NCI-H2227 (cell line): ENCODE results near the gene RGL3.
"Not testable (repeated sequence)": the region's sequence is repeated elsewhere in the genome, so short reads cannot be mapped to it uniquely, and the experiment has no call there.

Experiments
- DNase-seq: peaks from one replicate; lab custom pipeline; 2025; ENCODE audit not compliant: unreplicated experiment; lab: John Stamatoyannopoulos, UW

RGL3 gene

GRCh38 chr19:11450570-11451326 is 31.6 kb upstream of the RGL3 start:
- no peak for DNase-seq

GRCh38 chr19:11448923-11449554 is 29.9 kb upstream of the RGL3 start:
- DNase-seq: no peak

- no peak for DNase-seq
Measured at GRCh38 chr19:11448410-11448809, 29.3 kb upstream of the RGL3 start.

GRCh38 chr19:11447347-11448262 is 28.5 kb upstream of the RGL3 start:
- DNase-seq: no peak

- peak; percentile 58 for DNase-seq
Measured at GRCh38 chr19:11446652-11447301, 27.7 kb upstream of the RGL3 start.

GRCh38 chr19:11446271-11446651 is 27.1 kb upstream of the RGL3 start:
- no peak for DNase-seq

- no peak for DNase-seq
Measured at GRCh38 chr19:11445141-11445540, 26.0 kb upstream of the RGL3 start.

- DNase-seq: no peak
Measured at GRCh38 chr19:11444059-11444458, 24.9 kb upstream of the RGL3 start.

GRCh38 chr19:11437955-11438354 is 18.8 kb upstream of the RGL3 start:
- DNase-seq: no peak

GRCh38 chr19:11435833-11436313 is 16.8 kb upstream of the RGL3 start:
- peak; percentile 40 for DNase-seq

- DNase-seq: peak; percentile 98
Measured at GRCh38 chr19:11435057-11435832, 16.1 kb upstream of the RGL3 start, which contains the start of the genes ODAD3 and PRKCSH. TSS of gene ODAD3 (minus strand) at chr19:11435121. CDS start at chr19:11435016, 105 bp downstream. TSS of gene PRKCSH (plus strand) at chr19:11435635. CDS start at chr19:11436118, 483 bp downstream.

- DNase-seq: no peak
Measured at GRCh38 chr19:11434703-11435056, 15.6 kb upstream of the RGL3 start.

GRCh38 chr19:11433526-11433925 is 14.4 kb upstream of the RGL3 start:
- DNase-seq: not testable (repeated sequence)

GRCh38 chr19:11426656-11427055 is 7.5 kb upstream of the RGL3 start:
- no peak for DNase-seq

GRCh38 chr19:11425719-11426457 is 6.8 kb upstream of the RGL3 start:
- DNase-seq: no peak

GRCh38 chr19:11423791-11424181 is 4.7 kb upstream of the RGL3 start:
- DNase-seq: no peak

- DNase-seq: no peak
Measured at GRCh38 chr19:11423164-11423790, 4.2 kb upstream of the RGL3 start.

GRCh38 chr19:11422163-11423065 is 3.3 kb upstream of the RGL3 start:
- no peak for DNase-seq
